Keratinocyte (primary cell): ENCODE data around the gene ASB8. TPM values are rescaled to one million over a fixed set of nuclear protein-coding genes. Genes with fewer than 3 reads are reported as not detected.

Source experiments
- DNase-seq: peaks from one replicate; pipeline ENCODE4 v3.0.0-alpha.2; 2011; ENCODE audit warnings: low read depth, missing footprints, low spot score
- FAIRE-seq: peaks from 2 replicates; lab custom pipeline; 2011; peaks lifted over from hg19 to GRCh38; lab: Jason Lieb, UNC
- H2AFZ ChIP-seq: 2 replicates; pipeline ENCODE4 v1.6.0; 2012; ENCODE audit warnings: low read length, control low read depth, inconsistent platforms; ENCODE audit not compliant: control insufficient read depth
- H3K27ac ChIP-seq: 2 replicates; pipeline ENCODE4 v1.5.1; 2011; ENCODE audit warnings: low read length; ENCODE audit not compliant: control insufficient read depth, insufficient read depth
- H3K27me3 ChIP-seq: 3 replicates; pipeline ENCODE4 v1.6.0; 2011; ENCODE audit warnings: low read length; ENCODE audit not compliant: control insufficient read depth, insufficient read depth; ENCODE audit errors: extremely low read depth
- H3K36me3 ChIP-seq, 2 experiments: 2 replicates in 1 of 2; 3 replicates in 1 of 2; pipeline ENCODE4 v1.5.1; 2011; ENCODE audit warnings: low read length in 2 of 2, mild to moderate bottlenecking in 1 of 2; ENCODE audit not compliant: control insufficient read depth in 2 of 2, insufficient read depth in 2 of 2; ENCODE audit errors: extremely low read depth in 1 of 2
- H3K4me1 ChIP-seq: 3 replicates; pipeline ENCODE4 v1.5.1; 2011; ENCODE audit warnings: low read length; ENCODE audit not compliant: control insufficient read depth, insufficient read depth; ENCODE audit errors: extremely low read depth
- H3K4me2 ChIP-seq: 3 replicates; pipeline ENCODE4 v1.6.0; 2011; ENCODE audit warnings: low read depth, low read length; ENCODE audit not compliant: control insufficient read depth, insufficient read depth; ENCODE audit errors: extremely low read depth
- H3K4me3 ChIP-seq, 3 experiments: fragments of 200-600 bp in 1 of 3; sonication (generic) in 1 of 3; 2 replicates in 2 of 3; 3 replicates in 1 of 3; pipeline ENCODE4 v1.5.1; 2011 to 2016; ENCODE audit warnings: low read length in 3 of 3, mild to moderate bottlenecking in 3 of 3, control low read depth in 2 of 3, inconsistent platforms in 1 of 3, low read depth in 1 of 3, mixed read lengths in 1 of 3, mixed run types in 1 of 3, moderate library complexity in 1 of 3; ENCODE audit not compliant: control insufficient read depth in 2 of 3, insufficient read depth in 2 of 3; ENCODE audit errors: extremely low read depth in 1 of 3
- H3K79me2 ChIP-seq: 2 replicates; pipeline ENCODE4 v1.6.0; 2012; ENCODE audit warnings: low read length; ENCODE audit not compliant: control insufficient read depth, insufficient read depth
- H3K9ac ChIP-seq: 3 replicates; pipeline ENCODE4 v1.6.0; 2011; ENCODE audit warnings: low read length; ENCODE audit not compliant: control insufficient read depth, insufficient read depth; ENCODE audit errors: extremely low read depth
- H3K9me1 ChIP-seq: 3 replicates; pipeline ENCODE4 v1.6.0; 2011; ENCODE audit warnings: low read length; ENCODE audit not compliant: control insufficient read depth, insufficient read depth; ENCODE audit errors: extremely low read depth
- H3K9me3 ChIP-seq: 2 replicates; pipeline ENCODE4 v1.5.1; 2012; ENCODE audit warnings: low read depth, low read length; ENCODE audit not compliant: control insufficient read depth
- H4K20me1 ChIP-seq: 3 replicates; pipeline ENCODE4 v1.6.0; 2011; ENCODE audit warnings: low read length; ENCODE audit not compliant: control insufficient read depth, insufficient read depth; ENCODE audit errors: extremely low read depth
- EZH2 ChIP-seq: IDR thresholded peaks from one replicate; pipeline ENCODE4 v1.6.1; 2012; ENCODE audit warnings: inconsistent platforms, mild to moderate bottlenecking, low read length, moderate library complexity
- dilution Hi-C: fragments of 300-500 bp; cut with MboI; formaldehyde crosslinking; loops from one replicate; pipeline ENCODE4 v1.7.0; 2020; ENCODE audit warnings: low sequenced_read_pairs; ENCODE audit not compliant: extremely low pct_ligation_motif_present
- polyA plus RNA-seq, 5 experiments: library from polyadenylated mRNA; depleted of rRNA in 3 of 5; stranded (reverse) in 3 of 5; stranded (forward) in 1 of 5; unstranded in 1 of 5; fragments of >200 nt; gene quantifications; 1 replicate in 1 of 5; 2 replicates in 3 of 5; 3 replicates in 1 of 5; pipeline versions ENCODE4 v1.2.1 to v1.2.3, GENCODE V29; 2011 to 2012; ENCODE audit warnings: missing spikeins in 2 of 5, low read depth in 1 of 5, low replicate concordance in 1 of 5
- TF ChIP-seq, protein P1 (sequence below), 3 experiments: IDR thresholded peaks in 1 of 3; conservative IDR thresholded peaks in 1 of 3; optimal IDR thresholded peaks in 1 of 3; 2 replicates in 2 of 3; 3 replicates in 1 of 3; pipeline versions ENCODE3 to v1.5.1; 2011; ENCODE audit warnings: low read length in 3 of 3, mild to moderate bottlenecking in 3 of 3, moderate library complexity in 2 of 3, control low read depth in 1 of 3, inconsistent platforms in 1 of 3; ENCODE audit not compliant: insufficient read depth in 2 of 3; ENCODE audit errors: extremely low read depth in 1 of 3

The ASB8 gene
- polyA plus RNA-seq, 1 donor (not counting 4 experiments of a cell fraction or from before 2014, with no cell fraction given), result 18.4 TPM

- Histone ChIP-seq H3K4me3 (no peak overlapping the region), H3K4me2 (no peak overlapping the region), H3K27me3 (no peaks in the 10 kb centered on the region), H3K9ac (no peak overlapping the region), H3K36me3 (peaks cover 23 to 25% of the 10 kb centered on the region in 2 experiments), H3K9me1 (no peaks in the 10 kb centered on the region), H3K27ac (no peak overlapping the region), H4K20me1 (no peaks in the 10 kb centered on the region), H3K9me3 (no peaks in the 10 kb centered on the region), H2AFZ (no peak overlapping the region), H3K4me1 (no peaks in the 10 kb centered on the region), H3K79me2 (no peaks in the 10 kb centered on the region)
- DNase-seq, result no peak
- TF ChIP-seq, protein P1, sequence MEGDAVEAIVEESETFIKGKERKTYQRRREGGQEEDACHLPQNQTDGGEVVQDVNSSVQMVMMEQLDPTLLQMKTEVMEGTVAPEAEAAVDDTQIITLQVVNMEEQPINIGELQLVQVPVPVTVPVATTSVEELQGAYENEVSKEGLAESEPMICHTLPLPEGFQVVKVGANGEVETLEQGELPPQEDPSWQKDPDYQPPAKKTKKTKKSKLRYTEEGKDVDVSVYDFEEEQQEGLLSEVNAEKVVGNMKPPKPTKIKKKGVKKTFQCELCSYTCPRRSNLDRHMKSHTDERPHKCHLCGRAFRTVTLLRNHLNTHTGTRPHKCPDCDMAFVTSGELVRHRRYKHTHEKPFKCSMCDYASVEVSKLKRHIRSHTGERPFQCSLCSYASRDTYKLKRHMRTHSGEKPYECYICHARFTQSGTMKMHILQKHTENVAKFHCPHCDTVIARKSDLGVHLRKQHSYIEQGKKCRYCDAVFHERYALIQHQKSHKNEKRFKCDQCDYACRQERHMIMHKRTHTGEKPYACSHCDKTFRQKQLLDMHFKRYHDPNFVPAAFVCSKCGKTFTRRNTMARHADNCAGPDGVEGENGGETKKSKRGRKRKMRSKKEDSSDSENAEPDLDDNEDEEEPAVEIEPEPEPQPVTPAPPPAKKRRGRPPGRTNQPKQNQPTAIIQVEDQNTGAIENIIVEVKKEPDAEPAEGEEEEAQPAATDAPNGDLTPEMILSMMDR (optimal IDR thresholded peaks at IDR 0.05 in 1 of 3, IDR thresholded peaks at IDR 0.05 in 1 of 3, conservative IDR thresholded peaks at IDR 0.05 in 1 of 3; ENCODE audit: extremely low read depth in 1 of 3, insufficient read depth in 2 of 3, low read length in 3 of 3), result no peak
- no peak for TF ChIP-seq EZH2
- dilution Hi-C loops, result no loop called here
- FAIRE-seq, result no peak
Observed at GRCh38 chr12:48142818-48143674, 14.3 kb downstream of the ASB8 start.

GRCh38 chr12:48135027-48135426 lies 22.3 kb downstream of the ASB8 start:
- no peaks in the 10 kb centered on the region for H3K27me3 ChIP-seq
- H4K20me1 ChIP-seq, result no peaks in the 10 kb centered on the region
- DNase-seq (no peak), FAIRE-seq (no peak)
- H3K4me1 ChIP-seq, result no peaks in the 10 kb centered on the region
- no peak overlapping the region for H3K27ac ChIP-seq
- no peak overlapping the region for H3K9ac ChIP-seq
- H3K79me2 ChIP-seq, result no peaks in the 10 kb centered on the region
- no peaks in the 10 kb centered on the region for H3K9me1 ChIP-seq
- H3K4me2 ChIP-seq, result no peak overlapping the region
- no peaks in the 10 kb centered on the region for H3K9me3 ChIP-seq
- peaks cover 33 to 39% of the 10 kb centered on the region in 2 experiments for H3K36me3 ChIP-seq
- H2AFZ ChIP-seq, result no peak overlapping the region
- dilution Hi-C loops, result no loop called here
- TF ChIP-seq, protein P1 (optimal IDR thresholded peaks at IDR 0.05 in 1 of 3, IDR thresholded peaks at IDR 0.05 in 1 of 3, conservative IDR thresholded peaks at IDR 0.05 in 1 of 3; ENCODE audit: extremely low read depth in 1 of 3, insufficient read depth in 2 of 3, low read length in 3 of 3), result no peak
- no peak for TF ChIP-seq EZH2
- no peak overlapping the region for H3K4me3 ChIP-seq
